Measurements from ENCODE around the gene ZNF579.

DNA sequence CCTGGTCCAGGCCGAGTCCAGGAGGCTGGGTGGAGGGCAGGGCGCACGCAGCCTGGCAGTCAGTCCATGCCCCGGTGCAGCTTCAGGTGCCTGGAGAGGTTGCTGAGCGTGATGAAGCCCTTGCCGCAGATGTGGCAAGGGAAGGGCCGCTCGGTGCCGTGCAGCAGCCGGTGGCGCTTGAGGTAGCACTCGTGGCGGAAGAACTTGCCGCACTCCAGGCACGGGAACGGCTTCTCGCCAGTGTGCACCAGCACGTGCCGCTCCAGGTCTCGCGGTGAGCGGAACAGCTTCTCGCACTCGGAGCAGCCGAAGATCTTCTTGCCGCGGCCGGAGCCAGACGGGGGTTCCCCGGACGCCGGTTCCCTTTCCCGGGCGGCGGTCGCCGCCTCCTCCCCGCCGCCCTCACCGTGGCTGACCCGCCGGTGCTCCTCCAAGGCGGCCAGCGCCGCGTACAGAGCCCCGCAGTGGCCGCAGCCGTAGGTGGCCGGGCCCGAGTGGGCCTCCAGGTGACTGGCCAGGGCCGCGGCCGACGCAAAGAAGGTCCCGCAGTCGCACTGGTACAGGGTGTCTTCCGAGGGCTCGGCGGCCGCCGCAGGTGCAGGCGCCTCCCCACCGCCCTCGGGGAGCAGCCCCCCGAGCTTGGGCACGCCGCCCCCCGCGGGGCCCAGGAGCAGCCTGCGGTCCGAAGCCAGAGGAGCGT, 11.9 kb upstream of the ZNF579 start:
- TF ChIP-seq POLR2AphosphoS5 (IDR thresholded peaks at IDR 0.05; ENCODE audit: borderline replicate concordance, low read depth, low read length) (no peak), EZH2 (IDR thresholded peaks at IDR 0.05) (no peak)
